ENCODE data around the gene NRN1L.

- TF ChIP-seq ZNF274 (IDR thresholded peaks at IDR 0.05; ENCODE audit: low read depth, low read length): no peak
- TF ChIP-seq SUZ12 (IDR thresholded peaks at IDR 0.05; ENCODE audit: extremely low read depth, insufficient read depth, insufficient read length): no peak
- no peak for TF ChIP-seq YY1 (IDR thresholded peaks at IDR 0.05; ENCODE audit: insufficient read depth, insufficient read length)
Measured at GRCh38 chr16:67845291-67846062, 39.2 kb upstream of the NRN1L start.

Data from NT2/D1 (cell line).